ENCODE data around the gene TMEM19.

- TF ChIP-seq CTCF (IDR thresholded peaks at IDR 0.05; ENCODE audit: insufficient read depth, low read length, poor library complexity, severe bottlenecking) (no peak), EZH2phosphoT487 (conservative IDR thresholded peaks at IDR 0.05; ENCODE audit: low read length) (no peak)
These were observed 44.5 kb upstream of the TMEM19 start for GRCh38 chr12:71641390-71641789.

All from SU-DHL-6 (cell line).